ENCODE results near the gene MAGI1. TPM values are rescaled to one million over a fixed set of nuclear protein-coding genes. Genes with fewer than 3 reads are reported as not detected.

MAGI1 gene
- total and polyA plus RNA-seq, 2 donors (not counting 1 experiment from before 2014, with no cell fraction given) = 0.10 to 0.22 TPM

DNA sequence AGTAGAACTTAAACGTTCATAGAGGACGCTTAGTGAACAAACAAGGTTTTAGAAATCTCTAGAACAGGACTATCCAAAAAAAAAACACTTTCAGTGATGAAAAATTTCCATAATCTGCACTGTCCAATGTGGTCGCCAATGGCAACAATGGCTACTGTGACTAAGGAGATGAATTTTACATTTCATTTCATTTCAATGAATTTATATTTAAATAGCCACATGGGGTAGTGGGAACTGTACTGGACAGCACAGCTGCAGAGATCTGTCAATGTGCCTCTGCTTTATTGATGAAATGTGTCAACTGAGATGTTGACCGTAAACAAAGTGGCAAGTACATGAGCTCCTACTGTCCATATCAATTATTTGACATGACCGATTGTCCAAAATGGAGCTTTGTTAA is 222.5 kb downstream of the MAGI1 start:
- no peaks in the 10 kb centered on the region for H3K36me3 ChIP-seq (replicated peaks in 1 of 2; ENCODE audit: control extremely low read depth in 1 of 2, control insufficient read depth in 1 of 2, extremely low read depth in 1 of 2, insufficient read depth in 2 of 2, low read length in 1 of 2)
- Mint-ChIP-seq H3K4me1 (no peaks in the 10 kb centered on the region), H3K27ac (no peak overlapping the region), H3K9me3 (ENCODE audit: insufficient read depth) (peaks cover 3% of the 10 kb centered on the region), H3K27me3 (peaks cover 2% of the 10 kb centered on the region), H3K4me3 (no peak overlapping the region)
- no peaks in the 10 kb centered on the region for H4K20me1 ChIP-seq (ENCODE audit: control insufficient read depth, insufficient read depth, low read length, poor library complexity, severe bottlenecking)
- H2AFZ ChIP-seq (ENCODE audit: insufficient read depth, low read depth, low read length, poor library complexity, severe bottlenecking) = no peak overlapping the region
- ATAC-seq (ENCODE audit: low read depth) = no peak
- H3K79me2 ChIP-seq (ENCODE audit: control insufficient read depth, insufficient read depth, low read length) = no peaks in the 10 kb centered on the region
- 100% methylated on average over 2 of the region's 5 CpGs for WGBS (ENCODE audit: insufficient coverage)
- no peak overlapping the region for H3K27ac ChIP-seq (ENCODE audit: low read length in 2 of 2)
- H3K4me2 ChIP-seq (replicated peaks; ENCODE audit: low read depth, low read length, poor library complexity, severe bottlenecking) = no peak overlapping the region
- no peak for TF ChIP-seq EZH2 (IDR thresholded peaks at IDR 0.05; ENCODE audit: borderline replicate concordance, insufficient read depth, low read depth, low read length, poor library complexity, severe bottlenecking)
- TF ChIP-seq, protein P1, sequence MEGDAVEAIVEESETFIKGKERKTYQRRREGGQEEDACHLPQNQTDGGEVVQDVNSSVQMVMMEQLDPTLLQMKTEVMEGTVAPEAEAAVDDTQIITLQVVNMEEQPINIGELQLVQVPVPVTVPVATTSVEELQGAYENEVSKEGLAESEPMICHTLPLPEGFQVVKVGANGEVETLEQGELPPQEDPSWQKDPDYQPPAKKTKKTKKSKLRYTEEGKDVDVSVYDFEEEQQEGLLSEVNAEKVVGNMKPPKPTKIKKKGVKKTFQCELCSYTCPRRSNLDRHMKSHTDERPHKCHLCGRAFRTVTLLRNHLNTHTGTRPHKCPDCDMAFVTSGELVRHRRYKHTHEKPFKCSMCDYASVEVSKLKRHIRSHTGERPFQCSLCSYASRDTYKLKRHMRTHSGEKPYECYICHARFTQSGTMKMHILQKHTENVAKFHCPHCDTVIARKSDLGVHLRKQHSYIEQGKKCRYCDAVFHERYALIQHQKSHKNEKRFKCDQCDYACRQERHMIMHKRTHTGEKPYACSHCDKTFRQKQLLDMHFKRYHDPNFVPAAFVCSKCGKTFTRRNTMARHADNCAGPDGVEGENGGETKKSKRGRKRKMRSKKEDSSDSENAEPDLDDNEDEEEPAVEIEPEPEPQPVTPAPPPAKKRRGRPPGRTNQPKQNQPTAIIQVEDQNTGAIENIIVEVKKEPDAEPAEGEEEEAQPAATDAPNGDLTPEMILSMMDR (IDR thresholded peaks at IDR 0.05) = no peak
- DNase-seq = no peak
- no peaks in the 10 kb centered on the region for H3K4me1 ChIP-seq (ENCODE audit: control insufficient read depth in 2 of 2, insufficient read depth in 2 of 2, low read length in 2 of 2)
- POLR2A ChIA-PET = no interaction called here
- no peak overlapping the region for H3K9ac ChIP-seq (ENCODE audit: low read length)
- CTCF ChIA-PET = no interaction called here
- intact Hi-C loops (cut with micrococcal nuclease) = no loop called here
- H3K9me3 ChIP-seq (ENCODE audit: control extremely low read depth in 1 of 3, control insufficient read depth in 2 of 3, insufficient read depth in 1 of 3, low read length in 2 of 3) = no peaks in the 10 kb centered on the region
- H3K27me3 ChIP-seq (replicated peaks in 1 of 4; ENCODE audit: control extremely low read depth in 1 of 4, control insufficient read depth in 3 of 4, insufficient read depth in 4 of 4, low read length in 3 of 4) = no peaks in the 10 kb centered on the region
- H3K4me3 ChIP-seq (ENCODE audit: control extremely low read depth in 1 of 5, extremely low read depth in 1 of 5, insufficient read depth in 1 of 5, low read depth in 2 of 5, low read length in 4 of 5) = no peak overlapping the region

GRCh38 chr3:65814845-65815578 is 223.7 kb downstream of the MAGI1 start:
- H2AFZ ChIP-seq (ENCODE audit: insufficient read depth, low read depth, low read length, poor library complexity, severe bottlenecking) = no peak overlapping the region
- no peak overlapping the region for H3K27ac ChIP-seq (ENCODE audit: low read length in 2 of 2)
- 80% methylated on average over 4 of the region's 8 CpGs for WGBS (ENCODE audit: insufficient coverage)
- H3K9me3 ChIP-seq (ENCODE audit: control extremely low read depth in 1 of 3, control insufficient read depth in 2 of 3, insufficient read depth in 1 of 3, low read length in 2 of 3) = no peaks in the 10 kb centered on the region
- H3K27me3 ChIP-seq (replicated peaks in 1 of 4; ENCODE audit: control extremely low read depth in 1 of 4, control insufficient read depth in 3 of 4, insufficient read depth in 4 of 4, low read length in 3 of 4) = no peaks in the 10 kb centered on the region
- H3K36me3 ChIP-seq (replicated peaks in 1 of 2; ENCODE audit: control extremely low read depth in 1 of 2, control insufficient read depth in 1 of 2, extremely low read depth in 1 of 2, insufficient read depth in 2 of 2, low read length in 1 of 2) = no peaks in the 10 kb centered on the region
- Mint-ChIP-seq H3K9me3 (ENCODE audit: insufficient read depth) (peaks cover 3% of the 10 kb centered on the region), H3K27me3 (peaks cover 5% of the 10 kb centered on the region), H3K4me1 (no peaks in the 10 kb centered on the region), H3K27ac (no peak overlapping the region), H3K4me3 (no peak overlapping the region)
- no peaks in the 10 kb centered on the region for H4K20me1 ChIP-seq (ENCODE audit: control insufficient read depth, insufficient read depth, low read length, poor library complexity, severe bottlenecking)
- intact Hi-C loops (cut with micrococcal nuclease) = no loop called here
- TF ChIP-seq, protein P1 (IDR thresholded peaks at IDR 0.05) = no peak
- ChIA-PET CTCF (no interaction called here), POLR2A (no interaction called here)
- H3K9ac ChIP-seq (ENCODE audit: low read length) = no peak overlapping the region
- H3K4me1 ChIP-seq (ENCODE audit: control insufficient read depth in 2 of 2, insufficient read depth in 2 of 2, low read length in 2 of 2) = no peaks in the 10 kb centered on the region
- H3K79me2 ChIP-seq (ENCODE audit: control insufficient read depth, insufficient read depth, low read length) = no peaks in the 10 kb centered on the region
- DNase-seq (no peak), ATAC-seq (ENCODE audit: low read depth) (no peak)
- no peak overlapping the region for H3K4me3 ChIP-seq (ENCODE audit: control extremely low read depth in 1 of 5, extremely low read depth in 1 of 5, insufficient read depth in 1 of 5, low read depth in 2 of 5, low read length in 4 of 5)
- H3K4me2 ChIP-seq (replicated peaks; ENCODE audit: low read depth, low read length, poor library complexity, severe bottlenecking) = no peak overlapping the region
